ENCODE data around the gene DNAJB13. TPM values are rescaled to one million over a fixed set of nuclear protein-coding genes. Genes with fewer than 3 reads are reported as not detected.

The DNAJB13 gene
- polyA plus RNA-seq, 1 donor from 2014 or later, result not detected

DNA sequence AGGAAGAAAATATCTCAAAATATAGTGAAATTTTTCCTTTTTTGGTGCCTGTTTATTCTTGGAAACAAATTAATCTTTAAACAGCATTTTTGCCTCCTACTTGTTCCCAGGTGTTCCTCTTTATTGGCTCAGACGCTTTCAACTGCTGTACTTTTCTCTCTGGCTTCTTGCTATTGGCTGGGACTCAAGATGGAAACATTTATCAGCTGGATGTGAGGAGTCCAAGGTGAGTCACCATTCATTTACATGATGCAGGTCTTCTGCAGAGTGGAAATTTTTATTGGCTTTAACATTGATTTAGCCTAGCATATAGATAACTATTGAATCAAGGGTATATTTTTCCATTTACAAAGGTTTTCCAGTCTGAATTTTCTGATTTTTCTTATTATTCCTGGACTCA is 34.4 kb upstream of the DNAJB13 start:
- no peaks in the 10 kb centered on the region for H3K27me3 ChIP-seq (ENCODE audit: insufficient read depth, low read depth, low read length)
- peaks cover 10% of the 10 kb centered on the region for H3K36me3 ChIP-seq (ENCODE audit: insufficient read depth, low read length)

DNA sequence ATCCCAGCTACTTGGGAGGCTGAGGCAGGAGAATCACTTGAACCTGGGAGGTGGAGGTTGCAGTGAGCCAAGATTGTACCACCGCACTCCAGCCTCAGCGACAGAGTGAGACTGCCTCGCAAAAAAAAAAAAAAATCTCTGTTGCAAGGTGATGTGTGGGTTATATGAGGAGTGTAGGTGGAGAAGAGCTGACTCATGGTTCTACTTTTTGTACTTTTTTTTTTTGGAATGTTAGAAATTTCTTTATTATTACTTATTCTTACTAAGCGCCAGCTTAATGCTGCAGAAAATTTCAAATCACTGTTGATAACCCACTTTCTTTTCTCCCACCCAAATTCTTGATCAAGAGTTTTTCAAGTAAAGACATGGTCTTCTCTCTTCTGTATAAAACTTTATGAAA is 29.6 kb upstream of the DNAJB13 start:
- H3K27ac ChIP-seq (ENCODE audit: low read length), result no peak overlapping the region
- H4K20me1 ChIP-seq (ENCODE audit: insufficient read depth), result no peaks in the 10 kb centered on the region
- no peak for TF ChIP-seq SMC3 (conservative IDR thresholded peaks at IDR 0.05; ENCODE audit: poor library complexity)
- TF ChIP-seq, protein P1, sequence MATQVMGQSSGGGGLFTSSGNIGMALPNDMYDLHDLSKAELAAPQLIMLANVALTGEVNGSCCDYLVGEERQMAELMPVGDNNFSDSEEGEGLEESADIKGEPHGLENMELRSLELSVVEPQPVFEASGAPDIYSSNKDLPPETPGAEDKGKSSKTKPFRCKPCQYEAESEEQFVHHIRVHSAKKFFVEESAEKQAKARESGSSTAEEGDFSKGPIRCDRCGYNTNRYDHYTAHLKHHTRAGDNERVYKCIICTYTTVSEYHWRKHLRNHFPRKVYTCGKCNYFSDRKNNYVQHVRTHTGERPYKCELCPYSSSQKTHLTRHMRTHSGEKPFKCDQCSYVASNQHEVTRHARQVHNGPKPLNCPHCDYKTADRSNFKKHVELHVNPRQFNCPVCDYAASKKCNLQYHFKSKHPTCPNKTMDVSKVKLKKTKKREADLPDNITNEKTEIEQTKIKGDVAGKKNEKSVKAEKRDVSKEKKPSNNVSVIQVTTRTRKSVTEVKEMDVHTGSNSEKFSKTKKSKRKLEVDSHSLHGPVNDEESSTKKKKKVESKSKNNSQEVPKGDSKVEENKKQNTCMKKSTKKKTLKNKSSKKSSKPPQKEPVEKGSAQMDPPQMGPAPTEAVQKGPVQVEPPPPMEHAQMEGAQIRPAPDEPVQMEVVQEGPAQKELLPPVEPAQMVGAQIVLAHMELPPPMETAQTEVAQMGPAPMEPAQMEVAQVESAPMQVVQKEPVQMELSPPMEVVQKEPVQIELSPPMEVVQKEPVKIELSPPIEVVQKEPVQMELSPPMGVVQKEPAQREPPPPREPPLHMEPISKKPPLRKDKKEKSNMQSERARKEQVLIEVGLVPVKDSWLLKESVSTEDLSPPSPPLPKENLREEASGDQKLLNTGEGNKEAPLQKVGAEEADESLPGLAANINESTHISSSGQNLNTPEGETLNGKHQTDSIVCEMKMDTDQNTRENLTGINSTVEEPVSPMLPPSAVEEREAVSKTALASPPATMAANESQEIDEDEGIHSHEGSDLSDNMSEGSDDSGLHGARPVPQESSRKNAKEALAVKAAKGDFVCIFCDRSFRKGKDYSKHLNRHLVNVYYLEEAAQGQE (IDR thresholded peaks at IDR 0.05; ENCODE audit: borderline replicate concordance), result no peak
- TF ChIP-seq RAD21 (conservative IDR thresholded peaks at IDR 0.05), result no peak
- TF ChIP-seq TAF1 (IDR thresholded peaks at IDR 0.05; ENCODE audit: low read depth), result no peak
- TF ChIP-seq, protein P2, sequence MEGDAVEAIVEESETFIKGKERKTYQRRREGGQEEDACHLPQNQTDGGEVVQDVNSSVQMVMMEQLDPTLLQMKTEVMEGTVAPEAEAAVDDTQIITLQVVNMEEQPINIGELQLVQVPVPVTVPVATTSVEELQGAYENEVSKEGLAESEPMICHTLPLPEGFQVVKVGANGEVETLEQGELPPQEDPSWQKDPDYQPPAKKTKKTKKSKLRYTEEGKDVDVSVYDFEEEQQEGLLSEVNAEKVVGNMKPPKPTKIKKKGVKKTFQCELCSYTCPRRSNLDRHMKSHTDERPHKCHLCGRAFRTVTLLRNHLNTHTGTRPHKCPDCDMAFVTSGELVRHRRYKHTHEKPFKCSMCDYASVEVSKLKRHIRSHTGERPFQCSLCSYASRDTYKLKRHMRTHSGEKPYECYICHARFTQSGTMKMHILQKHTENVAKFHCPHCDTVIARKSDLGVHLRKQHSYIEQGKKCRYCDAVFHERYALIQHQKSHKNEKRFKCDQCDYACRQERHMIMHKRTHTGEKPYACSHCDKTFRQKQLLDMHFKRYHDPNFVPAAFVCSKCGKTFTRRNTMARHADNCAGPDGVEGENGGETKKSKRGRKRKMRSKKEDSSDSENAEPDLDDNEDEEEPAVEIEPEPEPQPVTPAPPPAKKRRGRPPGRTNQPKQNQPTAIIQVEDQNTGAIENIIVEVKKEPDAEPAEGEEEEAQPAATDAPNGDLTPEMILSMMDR (IDR thresholded peaks at IDR 0.05; ENCODE audit: poor library complexity, severe bottlenecking), result no peak
- TF ChIP-seq POLR2AphosphoS5 (IDR thresholded peaks at IDR 0.05), result no peak
- no peak for TF ChIP-seq EP300 (conservative IDR thresholded peaks at IDR 0.05; ENCODE audit: poor library complexity, severe bottlenecking)
- TF ChIP-seq EZH2 (IDR thresholded peaks at IDR 0.05; ENCODE audit: borderline replicate concordance, insufficient read depth, low read length, poor library complexity, severe bottlenecking), result no peak
- H3K4me3 ChIP-seq (ENCODE audit: low read length), result no peak overlapping the region
- no peak overlapping the region for H3K9ac ChIP-seq (ENCODE audit: low read length)
- no peak overlapping the region for H3K4me2 ChIP-seq (ENCODE audit: low read length)
- H3K9me3 ChIP-seq (ENCODE audit: low read length), result no peaks in the 10 kb centered on the region
- H3K79me2 ChIP-seq (replicated peaks; ENCODE audit: insufficient read depth, low read length), result no peaks in the 10 kb centered on the region
- no peaks in the 10 kb centered on the region for H3K27me3 ChIP-seq (ENCODE audit: insufficient read depth, low read depth, low read length)
- H3K9me2 ChIP-seq (ENCODE audit: insufficient read depth, low read length), result no peaks in the 10 kb centered on the region
- H3F3A ChIP-seq (ENCODE audit: insufficient read depth, low read length, poor library complexity, severe bottlenecking), result no peaks in the 10 kb centered on the region
- H2AFZ ChIP-seq (ENCODE audit: low read depth, low read length), result no peak overlapping the region
- H3K36me3 ChIP-seq (ENCODE audit: insufficient read depth, low read length), result peaks cover 13% of the 10 kb centered on the region

More for the DNA sequence above, 34.4 kb upstream of the DNAJB13 start:
- Histone ChIP-seq H3K27ac (ENCODE audit: low read length) (no peak overlapping the region), H3K4me3 (ENCODE audit: low read length) (no peak overlapping the region), H4K20me1 (ENCODE audit: insufficient read depth) (no peaks in the 10 kb centered on the region), H3F3A (ENCODE audit: insufficient read depth, low read length, poor library complexity, severe bottlenecking) (no peaks in the 10 kb centered on the region), H3K4me2 (ENCODE audit: low read length) (no peak overlapping the region), H2AFZ (ENCODE audit: low read depth, low read length) (no peak overlapping the region), H3K9me3 (ENCODE audit: low read length) (no peaks in the 10 kb centered on the region), H3K9ac (ENCODE audit: low read length) (no peak overlapping the region), H3K79me2 (replicated peaks; ENCODE audit: insufficient read depth, low read length) (no peaks in the 10 kb centered on the region), H3K9me2 (ENCODE audit: insufficient read depth, low read length) (no peaks in the 10 kb centered on the region)
- TF ChIP-seq RAD21 (conservative IDR thresholded peaks at IDR 0.05), result no peak
- TF ChIP-seq, protein P1 (IDR thresholded peaks at IDR 0.05; ENCODE audit: borderline replicate concordance), result no peak
- TF ChIP-seq POLR2AphosphoS5 (IDR thresholded peaks at IDR 0.05), result no peak
- no peak for TF ChIP-seq SMC3 (conservative IDR thresholded peaks at IDR 0.05; ENCODE audit: poor library complexity)
- no peak for TF ChIP-seq TAF1 (IDR thresholded peaks at IDR 0.05; ENCODE audit: low read depth)
- TF ChIP-seq, protein P2 (IDR thresholded peaks at IDR 0.05; ENCODE audit: poor library complexity, severe bottlenecking), result no peak
- no peak for TF ChIP-seq EZH2 (IDR thresholded peaks at IDR 0.05; ENCODE audit: borderline replicate concordance, insufficient read depth, low read length, poor library complexity, severe bottlenecking)
- no peak for TF ChIP-seq EP300 (conservative IDR thresholded peaks at IDR 0.05; ENCODE audit: poor library complexity, severe bottlenecking)
- no peak for TF ChIP-seq MXI1 (conservative IDR thresholded peaks at IDR 0.05; ENCODE audit: poor library complexity, severe bottlenecking)
